HEK293 (cell line): Measurements from ENCODE around the gene BIN2.

ENCODE experiments used
- CTCF ChIA-PET: fragments of 350-600 bp; formaldehyde crosslinking; extraction: SDS; loops from one replicate; lab custom pipeline; 2021; ENCODE audit warnings: antibody characterized with exemption; lab: Yijun Ruan, JAX
- POLR2A ChIA-PET: fragments of 300-600 bp; formaldehyde crosslinking; extraction: SDS; loops from one replicate; lab custom pipeline; 2020; ENCODE audit warnings: antibody characterized with exemption, inconsistent platforms; lab: Yijun Ruan, JAX
- H3K27ac ChIP-seq: fragments of 200-500 bp; sonication (Bioruptor generic); 2 replicates; pipeline ENCODE4 v1.5.1; 2014; ENCODE audit warnings: low read depth, low read length, control low read depth, inconsistent platforms; ENCODE audit errors: extremely low read depth
- H3K36me3 ChIP-seq, 2 experiments: fragments of 200-500 bp in 1 of 2; sonication (Bioruptor generic) in 1 of 2; 1 replicate in 1 of 2; 2 replicates in 1 of 2; pipeline ENCODE4 v1.5.1; 2014 to 2017; ENCODE audit warnings: inconsistent platforms in 2 of 2, low read length in 2 of 2; ENCODE audit not compliant: control insufficient read depth in 2 of 2, insufficient read depth in 1 of 2
- H3K4me1 ChIP-seq: fragments of 200-500 bp; sonication (Bioruptor generic); 2 replicates; pipeline ENCODE4 v1.5.1; 2014; ENCODE audit warnings: mild to moderate bottlenecking, low read length, inconsistent platforms; ENCODE audit not compliant: control insufficient read depth, insufficient read depth
- H3K4me3 ChIP-seq: 2 replicates; pipeline ENCODE4 v1.5.1; 2011; ENCODE audit warnings: low read depth, mild to moderate bottlenecking, control low read depth, low read length, moderate library complexity
- H3K9me3 ChIP-seq: fragments of 200-500 bp; sonication (Bioruptor generic); 2 replicates; pipeline ENCODE4 v1.5.1; 2014; ENCODE audit warnings: low read depth, low read length, inconsistent platforms; ENCODE audit not compliant: control insufficient read depth, insufficient read depth
- GLIS1 ChIP-seq: fragments of 450-650 bp; formaldehyde crosslinking; IDR thresholded peaks from 2 replicates; pipeline ENCODE4 v1.5.1; 2016; ENCODE audit warnings: missing biosample characterization, missing genetic modification characterization
- GLIS2 ChIP-seq: fragments of 450-650 bp; formaldehyde crosslinking; IDR thresholded peaks from 2 replicates; pipeline ENCODE4 v1.5.1; 2016; ENCODE audit warnings: missing biosample characterization, missing genetic modification characterization
- KLF1 ChIP-seq: fragments of 450-650 bp; formaldehyde crosslinking; IDR thresholded peaks from 2 replicates; pipeline ENCODE4 v1.5.1; 2016; ENCODE audit warnings: missing biosample characterization, missing genetic modification characterization
- KLF7 ChIP-seq: fragments of 450-650 bp; formaldehyde crosslinking; IDR thresholded peaks from 2 replicates; pipeline ENCODE4 v1.5.1; 2016; ENCODE audit warnings: missing biosample characterization, missing genetic modification characterization, borderline replicate concordance
- ZIC2 ChIP-seq: fragments of 450-650 bp; formaldehyde crosslinking; IDR thresholded peaks from 2 replicates; pipeline ENCODE4 v1.5.1; 2016; ENCODE audit warnings: missing biosample characterization, missing genetic modification characterization
- ZNF138 ChIP-seq: fragments of 450-650 bp; formaldehyde crosslinking; IDR thresholded peaks from 2 replicates; pipeline ENCODE4 v1.5.1; 2016; ENCODE audit warnings: missing biosample characterization, missing genetic modification characterization, borderline replicate concordance
- ZNF2 ChIP-seq: fragments of 450-650 bp; formaldehyde crosslinking; IDR thresholded peaks from 2 replicates; pipeline ENCODE4 v1.5.1; 2016; ENCODE audit warnings: missing biosample characterization, missing genetic modification characterization
- ZNF221 ChIP-seq: fragments of 450-650 bp; formaldehyde crosslinking; IDR thresholded peaks from 2 replicates; pipeline ENCODE4 v1.5.1; 2017; ENCODE audit warnings: missing biosample characterization, missing genetic modification characterization, borderline replicate concordance
- ZNF571 ChIP-seq: fragments of 450-650 bp; formaldehyde crosslinking; IDR thresholded peaks from 2 replicates; pipeline ENCODE4 v1.5.0; 2017; ENCODE audit warnings: missing biosample characterization, missing genetic modification characterization
- ZNF654 ChIP-seq: fragments of 450-650 bp; formaldehyde crosslinking; IDR thresholded peaks from 2 replicates; pipeline ENCODE4 v1.5.1; 2016; ENCODE audit warnings: low read depth, missing biosample characterization, missing genetic modification characterization
- ZNF660 ChIP-seq: fragments of 450-650 bp; IDR thresholded peaks from 2 replicates; pipeline ENCODE4 v1.5.1; 2018; ENCODE audit warnings: missing biosample characterization, mild to moderate bottlenecking, missing genetic modification characterization
- ZSCAN30 ChIP-seq: fragments of 450-650 bp; IDR thresholded peaks from 2 replicates; pipeline ENCODE4 v1.5.1; 2018; ENCODE audit warnings: missing biosample characterization, mild to moderate bottlenecking, missing genetic modification characterization, moderate library complexity
- TF ChIP-seq, protein P1 (sequence below): fragments of 450-650 bp; formaldehyde crosslinking; IDR thresholded peaks from 2 replicates; pipeline ENCODE4 v1.5.1; 2016; ENCODE audit warnings: missing biosample characterization, missing genetic modification characterization
- TF ChIP-seq, protein P2 (sequence below): fragments of 450-650 bp; IDR thresholded peaks from 2 replicates; pipeline ENCODE4 v1.5.1; 2018; ENCODE audit warnings: missing biosample characterization, mild to moderate bottlenecking, missing genetic modification characterization
- TF ChIP-seq, protein P3 (sequence below): fragments of 450-650 bp; formaldehyde crosslinking; IDR thresholded peaks from 2 replicates; pipeline ENCODE4 v1.5.1; 2016; ENCODE audit warnings: missing biosample characterization, missing genetic modification characterization
- TF ChIP-seq, protein P4 (sequence below): fragments of 450-650 bp; formaldehyde crosslinking; IDR thresholded peaks from 2 replicates; pipeline ENCODE4 v1.5.1; 2016; ENCODE audit warnings: missing biosample characterization, missing genetic modification characterization
- TF ChIP-seq, protein P5 (sequence below): fragments of 450-650 bp; formaldehyde crosslinking; optimal IDR thresholded peaks from 2 replicates; pipeline ENCODE3; 2016; ENCODE audit warnings: missing biosample characterization, mild to moderate bottlenecking, missing genetic modification characterization
- TF ChIP-seq, protein P6 (sequence below): fragments of 450-650 bp; formaldehyde crosslinking; IDR thresholded peaks from 2 replicates; pipeline ENCODE4 v1.5.1; 2016; ENCODE audit warnings: missing biosample characterization, missing genetic modification characterization

BIN2 gene

DNA sequence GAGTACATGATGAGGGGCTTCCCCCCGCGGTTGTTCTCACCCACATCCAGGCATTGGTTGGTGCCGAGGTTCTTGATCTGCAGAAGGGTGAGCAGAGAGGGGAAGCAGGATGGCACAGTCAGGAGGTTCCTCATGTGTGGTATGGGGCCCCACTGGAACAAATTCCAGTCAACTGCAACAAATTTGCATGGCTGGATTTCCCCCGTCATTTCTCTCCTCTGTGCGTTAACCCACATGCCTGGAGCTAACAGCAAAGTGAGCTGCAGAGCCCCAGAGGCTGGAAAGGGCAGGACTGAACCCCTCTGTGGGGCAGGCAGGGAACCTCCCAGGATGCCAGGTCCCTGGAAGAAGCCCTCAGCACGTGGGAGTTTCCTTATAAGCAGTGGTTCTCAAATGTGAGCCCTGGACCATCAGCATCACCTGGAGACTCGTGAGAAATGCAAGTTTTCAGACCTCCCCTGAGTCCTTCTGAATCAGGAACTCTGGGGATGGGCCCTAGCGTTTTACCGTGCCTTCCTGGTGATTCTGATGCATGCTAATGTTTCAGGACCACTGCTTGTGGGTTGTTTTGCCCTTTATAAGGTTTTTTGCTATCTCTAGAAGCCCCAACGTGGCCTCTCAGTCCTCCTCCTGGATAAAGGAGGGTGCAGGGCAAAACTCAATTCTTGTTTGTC, 33.5 kb upstream of the BIN2 start (continued):
- no peak for TF ChIP-seq KLF7

DNA sequence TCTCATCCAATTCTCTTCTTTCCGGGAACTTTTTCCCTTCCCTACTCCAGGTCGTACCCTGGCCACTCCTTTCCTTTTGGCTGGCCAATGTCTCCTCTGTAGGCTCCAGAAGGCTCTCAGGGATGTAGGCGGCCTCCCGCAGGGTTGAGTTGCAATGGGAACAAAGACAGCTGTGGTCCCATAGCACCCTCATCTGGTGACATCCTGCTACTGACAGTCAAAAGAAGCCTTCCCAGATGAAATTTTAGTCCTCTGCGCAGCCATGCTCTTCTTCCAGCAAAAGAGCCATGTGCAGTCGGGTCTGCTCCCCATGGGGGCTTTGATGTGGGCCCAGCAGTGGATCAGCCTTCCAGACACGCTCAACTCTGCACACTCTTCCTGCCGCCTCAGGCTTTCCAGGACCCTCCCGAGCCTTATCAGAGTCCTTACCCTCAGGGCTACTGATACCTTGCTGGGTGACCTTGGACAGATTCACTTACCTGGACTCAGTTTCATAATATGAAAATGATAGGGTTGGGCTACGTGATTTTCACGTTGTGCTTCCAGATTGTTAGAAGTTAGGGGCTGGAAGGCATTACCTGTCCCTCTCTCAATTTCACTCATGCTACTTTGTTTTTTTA, 28.0 kb upstream of the BIN2 start:
- H3K36me3 ChIP-seq: peaks cover 0 to 3% of the 10 kb centered on the region in 2 experiments; a peak in 1 of 3 replicates
- no peak overlapping the region for H3K27ac ChIP-seq
- H3K9me3 ChIP-seq: no peaks in the 10 kb centered on the region
- CTCF ChIA-PET: interaction anchor here (0.6 to 4.0 kb wide), 16 partner anchors 9 to 586 kb away, joined by 3 to 40 read pairs (median 4); partner anchors contain the start of gene SMAGP
- H3K4me1 ChIP-seq: no peaks in the 10 kb centered on the region; the same call in 1 of the 2 replicates
- TF ChIP-seq, protein P1, sequence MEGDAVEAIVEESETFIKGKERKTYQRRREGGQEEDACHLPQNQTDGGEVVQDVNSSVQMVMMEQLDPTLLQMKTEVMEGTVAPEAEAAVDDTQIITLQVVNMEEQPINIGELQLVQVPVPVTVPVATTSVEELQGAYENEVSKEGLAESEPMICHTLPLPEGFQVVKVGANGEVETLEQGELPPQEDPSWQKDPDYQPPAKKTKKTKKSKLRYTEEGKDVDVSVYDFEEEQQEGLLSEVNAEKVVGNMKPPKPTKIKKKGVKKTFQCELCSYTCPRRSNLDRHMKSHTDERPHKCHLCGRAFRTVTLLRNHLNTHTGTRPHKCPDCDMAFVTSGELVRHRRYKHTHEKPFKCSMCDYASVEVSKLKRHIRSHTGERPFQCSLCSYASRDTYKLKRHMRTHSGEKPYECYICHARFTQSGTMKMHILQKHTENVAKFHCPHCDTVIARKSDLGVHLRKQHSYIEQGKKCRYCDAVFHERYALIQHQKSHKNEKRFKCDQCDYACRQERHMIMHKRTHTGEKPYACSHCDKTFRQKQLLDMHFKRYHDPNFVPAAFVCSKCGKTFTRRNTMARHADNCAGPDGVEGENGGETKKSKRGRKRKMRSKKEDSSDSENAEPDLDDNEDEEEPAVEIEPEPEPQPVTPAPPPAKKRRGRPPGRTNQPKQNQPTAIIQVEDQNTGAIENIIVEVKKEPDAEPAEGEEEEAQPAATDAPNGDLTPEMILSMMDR (tag by site-specific recombination): peak; percentile 70; the same call in 1 of the 2 replicates
- TF ChIP-seq ZNF2 (tag by site-specific recombination) (0 out of 2 replicates have a peak, but pooled peaks have one; percentile 49), ZNF221 (tag by site-specific recombination) (no peak), GLIS2 (tag by site-specific recombination) (peak; percentile 32; the same call in 1 of the 2 replicates), ZNF571 (no peak), GLIS1 (tag by site-specific recombination) (peak; percentile 84), KLF1 (no peak), ZSCAN30 (tag by site-specific recombination) (peak; percentile 92), ZIC2 (peak; percentile 79), ZNF654 (tag by site-specific recombination) (peak; percentile 83), ZNF660 (tag by site-specific recombination) (no peak), ZNF138 (tag by site-specific recombination) (no peak)
- TF ChIP-seq, protein P2, sequence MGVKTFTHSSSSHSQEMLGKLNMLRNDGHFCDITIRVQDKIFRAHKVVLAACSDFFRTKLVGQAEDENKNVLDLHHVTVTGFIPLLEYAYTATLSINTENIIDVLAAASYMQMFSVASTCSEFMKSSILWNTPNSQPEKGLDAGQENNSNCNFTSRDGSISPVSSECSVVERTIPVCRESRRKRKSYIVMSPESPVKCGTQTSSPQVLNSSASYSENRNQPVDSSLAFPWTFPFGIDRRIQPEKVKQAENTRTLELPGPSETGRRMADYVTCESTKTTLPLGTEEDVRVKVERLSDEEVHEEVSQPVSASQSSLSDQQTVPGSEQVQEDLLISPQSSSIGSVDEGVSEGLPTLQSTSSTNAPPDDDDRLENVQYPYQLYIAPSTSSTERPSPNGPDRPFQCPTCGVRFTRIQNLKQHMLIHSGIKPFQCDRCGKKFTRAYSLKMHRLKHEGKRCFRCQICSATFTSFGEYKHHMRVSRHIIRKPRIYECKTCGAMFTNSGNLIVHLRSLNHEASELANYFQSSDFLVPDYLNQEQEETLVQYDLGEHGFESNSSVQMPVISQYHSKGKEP (tag by site-specific recombination): peak; percentile 71
- TF ChIP-seq, protein P3, sequence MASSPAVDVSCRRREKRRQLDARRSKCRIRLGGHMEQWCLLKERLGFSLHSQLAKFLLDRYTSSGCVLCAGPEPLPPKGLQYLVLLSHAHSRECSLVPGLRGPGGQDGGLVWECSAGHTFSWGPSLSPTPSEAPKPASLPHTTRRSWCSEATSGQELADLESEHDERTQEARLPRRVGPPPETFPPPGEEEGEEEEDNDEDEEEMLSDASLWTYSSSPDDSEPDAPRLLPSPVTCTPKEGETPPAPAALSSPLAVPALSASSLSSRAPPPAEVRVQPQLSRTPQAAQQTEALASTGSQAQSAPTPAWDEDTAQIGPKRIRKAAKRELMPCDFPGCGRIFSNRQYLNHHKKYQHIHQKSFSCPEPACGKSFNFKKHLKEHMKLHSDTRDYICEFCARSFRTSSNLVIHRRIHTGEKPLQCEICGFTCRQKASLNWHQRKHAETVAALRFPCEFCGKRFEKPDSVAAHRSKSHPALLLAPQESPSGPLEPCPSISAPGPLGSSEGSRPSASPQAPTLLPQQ (tag by site-specific recombination): no peak
- TF ChIP-seq, protein P4, sequence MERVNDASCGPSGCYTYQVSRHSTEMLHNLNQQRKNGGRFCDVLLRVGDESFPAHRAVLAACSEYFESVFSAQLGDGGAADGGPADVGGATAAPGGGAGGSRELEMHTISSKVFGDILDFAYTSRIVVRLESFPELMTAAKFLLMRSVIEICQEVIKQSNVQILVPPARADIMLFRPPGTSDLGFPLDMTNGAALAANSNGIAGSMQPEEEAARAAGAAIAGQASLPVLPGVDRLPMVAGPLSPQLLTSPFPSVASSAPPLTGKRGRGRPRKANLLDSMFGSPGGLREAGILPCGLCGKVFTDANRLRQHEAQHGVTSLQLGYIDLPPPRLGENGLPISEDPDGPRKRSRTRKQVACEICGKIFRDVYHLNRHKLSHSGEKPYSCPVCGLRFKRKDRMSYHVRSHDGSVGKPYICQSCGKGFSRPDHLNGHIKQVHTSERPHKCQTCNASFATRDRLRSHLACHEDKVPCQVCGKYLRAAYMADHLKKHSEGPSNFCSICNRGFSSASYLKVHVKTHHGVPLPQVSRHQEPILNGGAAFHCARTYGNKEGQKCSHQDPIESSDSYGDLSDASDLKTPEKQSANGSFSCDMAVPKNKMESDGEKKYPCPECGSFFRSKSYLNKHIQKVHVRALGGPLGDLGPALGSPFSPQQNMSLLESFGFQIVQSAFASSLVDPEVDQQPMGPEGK: no peak
- TF ChIP-seq, protein P5, sequence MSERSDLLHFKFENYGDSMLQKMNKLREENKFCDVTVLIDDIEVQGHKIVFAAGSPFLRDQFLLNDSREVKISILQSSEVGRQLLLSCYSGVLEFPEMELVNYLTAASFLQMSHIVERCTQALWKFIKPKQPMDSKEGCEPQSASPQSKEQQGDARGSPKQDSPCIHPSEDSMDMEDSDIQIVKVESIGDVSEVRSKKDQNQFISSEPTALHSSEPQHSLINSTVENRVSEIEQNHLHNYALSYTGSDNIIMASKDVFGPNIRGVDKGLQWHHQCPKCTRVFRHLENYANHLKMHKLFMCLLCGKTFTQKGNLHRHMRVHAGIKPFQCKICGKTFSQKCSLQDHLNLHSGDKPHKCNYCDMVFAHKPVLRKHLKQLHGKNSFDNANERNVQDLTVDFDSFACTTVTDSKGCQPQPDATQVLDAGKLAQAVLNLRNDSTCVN (tag by site-specific recombination): no peak
- TF ChIP-seq, protein P6, sequence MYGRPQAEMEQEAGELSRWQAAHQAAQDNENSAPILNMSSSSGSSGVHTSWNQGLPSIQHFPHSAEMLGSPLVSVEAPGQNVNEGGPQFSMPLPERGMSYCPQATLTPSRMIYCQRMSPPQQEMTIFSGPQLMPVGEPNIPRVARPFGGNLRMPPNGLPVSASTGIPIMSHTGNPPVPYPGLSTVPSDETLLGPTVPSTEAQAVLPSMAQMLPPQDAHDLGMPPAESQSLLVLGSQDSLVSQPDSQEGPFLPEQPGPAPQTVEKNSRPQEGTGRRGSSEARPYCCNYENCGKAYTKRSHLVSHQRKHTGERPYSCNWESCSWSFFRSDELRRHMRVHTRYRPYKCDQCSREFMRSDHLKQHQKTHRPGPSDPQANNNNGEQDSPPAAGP (tag by site-specific recombination): no peak
- no peak overlapping the region for H3K4me3 ChIP-seq
- POLR2A ChIA-PET: no interaction called here
